Psoas muscle (tissue), 8 donors: Measurements from ENCODE around the gene NUCKS1. TPM values are rescaled to one million over a fixed set of nuclear protein-coding genes. Genes with fewer than 3 reads are reported as not detected.
A peak's percentile ranks its signal among the peaks of the same experiment; 100 is the strongest.

ENCODE experiments used
- ATAC-seq, 4 donors: fragments of 200-7000 bp; cut with Tn5 transposase; one replicate each; pipeline ENCODE4 v1.9.1; 2020; ENCODE audit warnings: moderate library complexity in 3 of 4, mild to moderate bottlenecking in 2 of 4
- DNase-seq, 2 donors: peaks; one replicate each; pipeline ENCODE4 v3.0.0-alpha.2; 2020
- H3K27ac ChIP-seq: fragments of 200-600 bp; one replicate; pipeline ENCODE4 v1.8.0; 2022
- H3K27me3 ChIP-seq, 3 donors: fragments of 200-600 bp in 1 of 3; one replicate each; pipeline versions ENCODE4 v1.6.1 to v1.8.0; 2013 to 2022; ENCODE audit warnings: low read length in 2 of 3, mild to moderate bottlenecking in 2 of 3, moderate library complexity in 1 of 3; ENCODE audit not compliant: insufficient read depth in 3 of 3
- H3K36me3 ChIP-seq, 2 donors: fragments of 200-600 bp in 1 of 2; one replicate each; pipeline versions ENCODE4 v1.6.1 to v1.8.0; 2013 to 2022; ENCODE audit warnings: low read depth in 1 of 2, mild to moderate bottlenecking in 1 of 2, moderate library complexity in 1 of 2; ENCODE audit not compliant: insufficient read depth in 1 of 2
- H3K4me1 ChIP-seq: fragments of 200-600 bp; one replicate; pipeline ENCODE4 v1.8.0; 2022
- H3K4me3 ChIP-seq: fragments of 200-600 bp; one replicate; pipeline ENCODE4 v1.8.0; 2022; ENCODE audit warnings: mild to moderate bottlenecking
- H3K9me3 ChIP-seq: fragments of 200-600 bp; one replicate; pipeline ENCODE4 v1.8.0; 2022
- WGBS, 3 donors: extraction: QIAGEN DNeasy Blood & Tissue Kit; methylation state at CpG; one replicate each; pipeline versions ENCODE4 v1.1.6 to v1.1.7; 2013; 5-methylcytosine and 5-hydroxymethylcytosine counted together
- intact Hi-C, 2 donors: fragments of 100-400 bp; cut with DNase I; formaldehyde crosslinking; loops; one replicate each; pipeline versions ENCODE4 v1.11.0 to v1.14.2; 2022
- long read RNA-seq, 2 donors: library from polyadenylated mRNA; unstranded; transcript quantifications; one replicate each; pipeline ENCODE4 v2.0.0, GENCODE V29; 2021
- polyA plus RNA-seq, 3 donors: library from polyadenylated mRNA; stranded (reverse); fragments of 200-250 nt; gene quantifications; one replicate each; pipeline ENCODE4 v1.2.3, GENCODE V29; 2013
- total RNA-seq, 4 donors: library from RNA; stranded (reverse); fragmentation: NEBNext Ultra II Directional in 2 of 4; extraction: Animal tissue kit (Norgen Biotek cat#: 25700) in 2 of 4; gene quantifications; one replicate each; pipeline versions ENCODE4 v1.2.1 to v1.2.4, GENCODE V29; 2021 to 2023
- TF ChIP-seq, protein P1 (sequence below): fragments of 200-600 bp; IDR thresholded peaks from one replicate; pipeline ENCODE4 v1.8.0; 2022; ENCODE audit warnings: antibody characterized with exemption
- donor health status: healthy with polysubstance abuse.
- donor health status: DM: no; HTN: no; CAD: no; lungs with moderate emphysema.
- donor health status: Bipolar disorder and iron deficiency.
- donor health status: healthy.
- donor health status: DM: yes; HTN: yes; CAD: no.
- donor health status: DM: no; HTN: no; CAD: no.
- donor health status: DM: no; HTN: no; CAD: no.
- donor health status: DM: yes; HTN: yes; CAD: no.

The NUCKS1 gene
- total RNA-seq (100 to 1,000 TPM; 140 to 174 (median 151) TPM), polyA plus RNA-seq (10 to 100 TPM; 28.3 to 53.2 (median 35.3) TPM)
- long read RNA-seq, donor 1, partial matches to known transcripts, result 3 of 30 reads
- long read RNA-seq, donor 1, other reads (novel, unspliced or antisense), result 27 of 30 reads
- long read RNA-seq, donor 2, full-length matches to known transcripts, result 1 of 48 reads
- long read RNA-seq, donor 2, partial matches to known transcripts, result 9 of 48 reads
- long read RNA-seq, donor 2, other reads (novel, unspliced or antisense), result 38 of 48 reads

DNA sequence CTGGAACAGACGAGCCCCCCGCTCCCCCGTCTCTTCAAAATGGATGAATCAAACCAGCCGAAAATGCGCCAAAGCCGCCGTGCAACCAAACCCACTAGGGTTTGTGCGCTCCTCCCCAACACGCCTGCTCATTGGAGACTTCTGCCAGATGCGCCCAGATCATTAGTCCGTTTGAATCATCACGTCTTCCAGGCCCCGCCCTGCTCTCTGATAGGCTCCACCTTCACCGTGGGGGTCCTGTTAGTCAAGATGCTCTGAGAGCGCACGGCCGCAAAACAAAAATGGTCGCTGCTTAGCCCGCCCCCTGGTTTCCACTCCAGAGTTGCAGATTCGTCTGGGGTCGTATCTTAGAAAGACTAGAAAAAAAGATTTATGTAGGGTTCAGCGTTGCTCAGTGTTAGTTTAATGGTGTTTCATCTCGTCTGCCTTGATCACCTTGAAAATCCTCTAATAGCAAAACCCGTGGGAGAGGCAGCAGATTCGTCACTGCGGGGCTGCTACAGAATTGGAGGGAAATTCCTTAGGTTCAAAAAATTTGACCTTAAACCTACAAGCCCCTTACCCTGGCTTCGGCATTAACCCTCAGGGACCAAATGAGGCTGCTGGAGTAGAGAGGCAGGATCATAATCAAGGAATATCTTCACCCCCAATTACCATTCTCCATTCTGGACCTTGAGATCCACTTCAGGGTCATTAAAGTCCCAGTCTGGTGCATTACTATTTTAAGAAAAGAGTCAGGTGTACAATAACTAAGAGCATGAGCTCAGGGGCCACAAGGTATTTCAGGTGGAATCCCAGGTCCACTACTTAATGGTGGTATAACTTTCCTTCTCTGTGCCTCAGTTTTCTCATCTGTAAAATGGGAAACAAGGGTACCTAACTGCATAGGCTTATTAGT, at the start of gene NUCKS1:
Gene NUCKS1, minus strand, starts transcription at position 45 of the 898 bp plus-strand sequence. CDS start 209 bp downstream, outside the sequence.
- Histone ChIP-seq H3K27ac (peak within 1 kb of the TSS; percentile 90), H3K4me1 (peaks cover 27% of the 10 kb centered on the region), H3K9me3 (no peaks in the 10 kb centered on the region), H3K4me3 (peak within 1 kb of the TSS; percentile 77), H3K27me3 (no peaks in the 10 kb centered on the region), H3K36me3 (no peaks in the 10 kb centered on the region)
- TF ChIP-seq, protein P1, sequence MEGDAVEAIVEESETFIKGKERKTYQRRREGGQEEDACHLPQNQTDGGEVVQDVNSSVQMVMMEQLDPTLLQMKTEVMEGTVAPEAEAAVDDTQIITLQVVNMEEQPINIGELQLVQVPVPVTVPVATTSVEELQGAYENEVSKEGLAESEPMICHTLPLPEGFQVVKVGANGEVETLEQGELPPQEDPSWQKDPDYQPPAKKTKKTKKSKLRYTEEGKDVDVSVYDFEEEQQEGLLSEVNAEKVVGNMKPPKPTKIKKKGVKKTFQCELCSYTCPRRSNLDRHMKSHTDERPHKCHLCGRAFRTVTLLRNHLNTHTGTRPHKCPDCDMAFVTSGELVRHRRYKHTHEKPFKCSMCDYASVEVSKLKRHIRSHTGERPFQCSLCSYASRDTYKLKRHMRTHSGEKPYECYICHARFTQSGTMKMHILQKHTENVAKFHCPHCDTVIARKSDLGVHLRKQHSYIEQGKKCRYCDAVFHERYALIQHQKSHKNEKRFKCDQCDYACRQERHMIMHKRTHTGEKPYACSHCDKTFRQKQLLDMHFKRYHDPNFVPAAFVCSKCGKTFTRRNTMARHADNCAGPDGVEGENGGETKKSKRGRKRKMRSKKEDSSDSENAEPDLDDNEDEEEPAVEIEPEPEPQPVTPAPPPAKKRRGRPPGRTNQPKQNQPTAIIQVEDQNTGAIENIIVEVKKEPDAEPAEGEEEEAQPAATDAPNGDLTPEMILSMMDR, result peak; percentile 23
- DNase-seq (peak; percentile 99), ATAC-seq (peak; percentile 86 to 88 (median 88))
- WGBS, 3 donors, result 0 to 1% (median 1%) methylated on average over 27 of the region's 27 CpGs
- intact Hi-C loops, result no loop called here

DNA sequence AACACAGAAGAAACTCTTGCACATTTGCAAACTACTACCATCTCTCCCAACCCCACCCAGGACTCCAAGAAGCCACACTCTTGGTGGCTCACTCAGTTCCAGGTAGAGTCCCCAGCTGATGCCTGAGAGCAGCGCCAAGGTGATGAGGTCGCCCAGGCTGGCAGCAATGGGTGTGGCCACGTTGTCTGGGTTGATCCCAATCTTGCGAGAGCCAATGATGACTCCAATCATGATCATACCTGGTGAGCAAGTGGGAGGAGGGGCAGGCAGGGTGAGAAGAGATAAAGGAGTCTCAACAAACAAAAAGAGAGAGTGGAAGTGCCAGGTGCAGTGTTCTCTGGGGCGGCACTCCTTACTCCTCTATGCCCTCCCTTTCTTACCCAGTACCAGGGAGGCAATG, 48.6 kb upstream of the NUCKS1 start:
- Histone ChIP-seq H3K36me3 (peaks cover 11 to 73% of the 10 kb centered on the region in 2 donors), H3K4me1 (no peaks in the 10 kb centered on the region), H3K9me3 (no peaks in the 10 kb centered on the region), H3K27me3 (no peaks in the 10 kb centered on the region), H3K4me3 (no peak overlapping the region), H3K27ac (no peak overlapping the region)
- TF ChIP-seq, protein P1, result no peak
- ATAC-seq (no peak), DNase-seq (no peak)
- intact Hi-C loops, result loop anchor here in 1 of 2 donors (5.0 kb wide), 1 partner anchor 309 kb away; no protein-coding TSS in a partner anchor
- 72 to 80% (median 75%) methylated on average over 5 of the region's 5 CpGs for WGBS, 3 donors

GRCh38 chr1:205797168-205797567, 47.2 kb upstream of the NUCKS1 start:
- Histone ChIP-seq H3K4me1 (peaks cover 6% of the 10 kb centered on the region), H3K9me3 (no peaks in the 10 kb centered on the region), H3K27ac (no peak overlapping the region), H3K4me3 (no peak overlapping the region), H3K27me3 (no peaks in the 10 kb centered on the region), H3K36me3 (peaks cover 11 to 87% of the 10 kb centered on the region in 2 donors)
- intact Hi-C loops, result loop anchor here in 1 of 2 donors (5.0 kb wide), 1 partner anchor 310 kb away; no protein-coding TSS in a partner anchor
- TF ChIP-seq, protein P1, result no peak
- 94 to 98% (median 96%) methylated on average over 2 of the region's 2 CpGs for WGBS, 3 donors
- ATAC-seq (no peak), DNase-seq (no peak)

DNA sequence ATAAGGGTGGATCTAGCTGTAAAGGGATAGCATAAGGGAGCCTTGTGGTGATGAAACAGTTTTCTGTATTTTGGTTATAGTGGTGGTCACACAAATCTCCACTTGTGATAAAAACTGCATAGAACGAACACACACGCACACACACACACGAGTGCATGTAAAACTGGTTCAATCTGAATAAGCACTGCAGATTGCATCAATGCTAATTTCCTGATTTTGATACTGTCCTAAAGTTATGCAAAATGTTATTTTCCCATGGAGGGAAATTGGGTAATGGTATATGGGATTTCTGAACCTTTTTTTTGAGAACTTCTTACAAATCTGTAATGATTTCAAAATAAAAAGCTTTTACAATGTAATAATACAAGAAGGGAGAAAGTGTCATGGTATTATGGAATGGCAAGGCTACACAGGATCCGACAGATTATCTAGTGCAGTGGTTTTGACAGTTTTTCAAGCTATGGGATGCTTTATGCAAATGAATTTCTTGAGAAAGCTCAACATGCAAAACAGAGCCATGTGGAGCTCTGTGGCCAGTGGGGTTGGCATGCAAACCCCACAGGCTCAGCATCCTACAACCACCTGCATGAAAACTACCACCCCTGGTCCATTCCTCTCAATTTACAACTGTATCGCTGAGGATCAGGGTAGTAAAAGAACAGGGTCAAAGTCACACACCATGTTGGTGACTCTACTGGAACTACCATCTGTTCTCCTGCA, 44.2 kb upstream of the NUCKS1 start:
- intact Hi-C loops, result loop anchor here (5.0 kb wide), 2 partner anchors 123 to 313 kb away; no protein-coding TSS in a partner anchor
- 62 to 74% (median 72%) methylated on average over 5 of the region's 5 CpGs for WGBS, 3 donors
- H3K4me3 ChIP-seq, result no peak overlapping the region

More for the DNA sequence above, 44.2 kb upstream of the NUCKS1 start:
- no peak for ATAC-seq
- peaks cover 12% of the 10 kb centered on the region for H3K4me1 ChIP-seq
- H3K27ac ChIP-seq, result no peak overlapping the region
- H3K9me3 ChIP-seq, result no peaks in the 10 kb centered on the region
- peaks cover 14 to 97% of the 10 kb centered on the region in 2 donors for H3K36me3 ChIP-seq
- DNase-seq, result no peak
- no peaks in the 10 kb centered on the region for H3K27me3 ChIP-seq
- TF ChIP-seq, protein P1, result no peak
